ENCODE measurements around the gene TOGARAM2.

GRCh38 chr2:28991021-28991420 lies 9.9 kb downstream of the TOGARAM2 start:
- TF ChIP-seq POLR2A (IDR thresholded peaks at IDR 0.05): no peak
- no peak for TF ChIP-seq CTCF (IDR thresholded peaks at IDR 0.05 in 8 of 11, conservative IDR thresholded peaks at IDR 0.05 in 3 of 11)
- no peak for TF ChIP-seq POLR2AphosphoS5 (IDR thresholded peaks at IDR 0.05)
